HG03045 (cell line): ENCODE measurements around the gene PRDM15.

Experiments used
- ATAC-seq: cut with Tn5 transposase; IDR thresholded peaks from one replicate; pipeline ENCODE4 v1.9.1; 2021; ENCODE audit warnings: mild to moderate bottlenecking, moderate library complexity; ENCODE audit not compliant: unreplicated experiment

Gene PRDM15

GRCh38 chr21:41827951-41828883 is 50.9 kb downstream of the PRDM15 start:
- ATAC-seq: no peak

DNA sequence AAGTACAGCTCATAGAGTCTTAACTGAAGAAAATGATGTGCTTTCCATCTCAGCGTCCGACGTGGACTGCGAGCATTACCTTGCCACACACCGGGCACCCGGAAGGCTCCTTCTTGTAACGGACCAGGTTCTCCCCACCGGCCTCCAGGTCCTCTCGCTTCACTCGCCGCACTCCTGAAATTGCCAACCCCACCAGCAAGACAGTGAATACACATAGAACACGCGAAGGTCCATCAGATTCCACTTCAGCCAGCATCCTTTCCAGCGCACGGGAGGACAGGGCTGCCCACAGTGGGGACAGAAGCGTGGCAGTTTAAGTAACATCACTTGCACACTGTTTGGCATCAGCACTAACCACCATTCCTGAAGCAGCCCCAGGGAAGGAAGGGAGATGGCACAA is 53.3 kb downstream of the PRDM15 start:
- ATAC-seq: no peak

DNA sequence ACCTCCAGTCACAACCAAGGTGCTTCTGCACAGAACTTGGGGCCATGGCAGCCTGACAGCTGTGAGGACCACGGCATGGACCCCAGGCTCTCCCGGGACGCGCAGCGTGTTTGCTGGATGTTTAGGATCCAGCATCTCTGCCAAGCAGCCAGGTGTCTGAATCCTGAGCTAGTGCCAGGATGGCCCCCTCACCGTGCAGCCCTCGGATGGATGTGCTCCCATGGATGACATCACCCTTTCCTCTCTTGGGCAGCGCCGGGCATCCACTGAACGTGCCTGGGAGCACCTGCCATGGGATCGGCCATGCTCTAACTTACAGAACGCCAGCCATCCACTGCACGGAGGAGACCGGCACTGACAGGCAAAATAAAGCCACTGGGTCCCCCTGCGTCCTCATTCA is 53.9 kb downstream of the PRDM15 start:
- no peak for ATAC-seq

- no peak for ATAC-seq
Measured at GRCh38 chr21:41824466-41825207, 54.5 kb downstream of the PRDM15 start.

- no peak for ATAC-seq
Measured at GRCh38 chr21:41823906-41824305, 55.2 kb downstream of the PRDM15 start.

- no peak for ATAC-seq
Measured at GRCh38 chr21:41823166-41823565, 56.0 kb downstream of the PRDM15 start.

- ATAC-seq: no peak
Measured at GRCh38 chr21:41821756-41822431, 57.2 kb downstream of the PRDM15 start.

- ATAC-seq: no peak
Measured at GRCh38 chr21:41821081-41821755, 57.9 kb downstream of the PRDM15 start.

GRCh38 chr21:41820384-41821080 is 58.6 kb downstream of the PRDM15 start:
- no peak for ATAC-seq

DNA sequence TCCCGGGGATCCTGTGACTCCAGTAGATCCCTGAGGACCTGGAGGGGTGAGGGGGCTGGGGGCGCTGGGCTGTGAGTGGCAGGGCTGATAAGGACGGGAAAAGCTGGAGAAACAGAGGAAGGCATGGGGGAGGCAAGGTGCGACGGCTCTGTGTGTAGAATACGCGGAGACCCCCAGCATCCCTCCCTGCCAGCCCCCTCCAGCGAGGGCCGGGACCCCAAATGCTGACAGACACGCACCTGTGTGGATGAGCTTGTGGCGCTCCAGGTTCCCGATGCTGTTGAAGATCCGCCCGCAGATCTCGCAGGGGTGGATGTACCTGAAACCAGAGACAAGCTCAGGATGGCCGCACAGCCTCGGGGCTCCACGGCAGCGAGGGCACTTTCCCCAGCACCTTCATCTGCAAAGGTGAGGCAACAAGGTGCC is 59.3 kb downstream of the PRDM15 start:
- no peak for ATAC-seq

- no peak for ATAC-seq
Measured at GRCh38 chr21:41819236-41819855, 59.8 kb downstream of the PRDM15 start.

DNA sequence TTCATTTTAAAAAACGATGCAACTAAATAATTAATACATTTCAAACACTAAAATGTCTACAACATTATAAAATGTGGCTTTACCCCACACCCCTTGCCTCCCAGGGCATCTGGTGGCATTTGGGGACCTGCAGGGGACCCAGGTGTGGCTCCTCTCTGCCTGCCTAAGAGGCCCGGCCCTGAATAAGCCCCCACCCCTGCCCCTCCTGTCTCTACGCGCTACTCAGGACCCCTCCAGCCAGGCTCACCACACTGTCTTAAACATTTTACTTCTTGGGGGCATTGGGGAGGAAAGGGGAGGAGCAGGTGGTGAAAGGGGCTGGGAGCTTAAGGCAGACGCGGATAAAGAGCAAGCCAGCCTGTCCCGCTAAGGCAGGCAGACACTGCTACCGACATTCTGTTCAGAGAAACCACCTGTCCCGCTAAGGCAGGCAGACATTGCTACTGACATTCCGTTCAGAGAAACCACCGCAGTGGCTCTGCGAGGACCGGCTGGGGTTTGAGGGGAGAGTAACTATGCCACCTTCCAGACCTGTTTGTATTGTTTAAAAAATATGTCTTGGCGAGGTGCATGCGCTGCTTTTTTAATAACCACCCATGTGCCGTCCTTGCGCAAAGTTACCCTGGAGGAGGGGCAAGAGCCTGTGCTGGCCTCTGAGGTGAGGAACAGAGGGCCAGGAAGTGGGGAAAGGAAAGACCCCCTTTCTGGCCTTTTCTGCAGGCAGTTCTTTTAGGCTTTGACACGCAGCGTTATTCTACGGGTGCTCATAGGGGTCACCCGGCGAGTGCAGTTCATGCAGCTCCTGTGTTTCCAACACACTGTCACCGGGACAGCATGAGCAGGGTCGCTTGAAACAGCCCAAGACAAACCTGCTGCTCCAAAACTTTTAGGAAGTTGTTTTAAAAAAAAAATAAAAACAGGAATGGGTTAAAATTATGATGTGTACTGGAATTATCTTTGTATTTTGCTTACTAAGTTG is 61.0 kb downstream of the PRDM15 start:
- no peak for ATAC-seq

DNA sequence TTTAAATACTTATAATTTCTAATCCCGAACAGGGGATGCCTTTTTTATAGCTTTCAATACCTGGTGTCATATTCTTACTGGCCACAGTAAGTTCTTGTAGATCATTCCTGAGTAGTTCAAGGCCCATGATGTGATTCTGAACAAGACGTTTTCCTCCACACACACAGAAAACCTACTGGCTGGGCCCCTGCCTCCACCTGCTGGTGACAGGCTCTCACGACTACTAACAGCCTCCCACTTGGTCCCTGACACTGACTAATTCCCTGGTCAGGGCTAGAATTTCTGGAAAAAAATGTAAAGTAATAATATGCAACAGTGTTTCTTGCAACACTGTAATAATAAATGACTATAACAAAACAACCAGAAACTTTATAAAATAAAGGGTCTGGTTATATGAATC is 61.9 kb downstream of the PRDM15 start:
- ATAC-seq: no peak

DNA sequence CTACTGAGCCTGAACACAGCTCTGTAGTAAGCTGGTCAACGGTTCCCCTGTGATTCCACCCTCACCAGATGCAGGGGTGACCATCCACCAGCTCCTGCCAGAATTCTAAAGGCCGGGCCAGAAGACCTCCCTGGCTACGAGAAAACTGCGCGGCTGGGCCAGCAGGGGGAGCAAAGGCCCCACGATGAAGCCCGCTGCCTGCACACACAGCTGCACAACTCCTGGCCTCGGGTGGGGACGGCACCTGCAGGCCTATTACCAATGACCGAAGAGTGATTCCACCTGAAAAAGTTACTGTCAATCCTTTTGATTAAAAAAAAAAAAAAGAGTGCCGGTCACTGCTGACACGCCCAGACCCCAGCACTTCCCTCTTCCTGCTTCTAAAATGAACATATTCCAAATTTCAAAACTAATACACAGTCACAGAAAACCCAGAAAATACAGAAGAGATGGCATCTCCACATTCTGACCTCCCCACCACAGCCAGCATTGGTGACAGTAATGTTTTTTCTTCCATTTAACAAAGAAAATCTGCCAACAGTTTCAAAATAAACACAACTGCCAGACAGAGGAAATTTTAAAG is 62.5 kb downstream of the PRDM15 start:
- ATAC-seq: peak; percentile 54

DNA sequence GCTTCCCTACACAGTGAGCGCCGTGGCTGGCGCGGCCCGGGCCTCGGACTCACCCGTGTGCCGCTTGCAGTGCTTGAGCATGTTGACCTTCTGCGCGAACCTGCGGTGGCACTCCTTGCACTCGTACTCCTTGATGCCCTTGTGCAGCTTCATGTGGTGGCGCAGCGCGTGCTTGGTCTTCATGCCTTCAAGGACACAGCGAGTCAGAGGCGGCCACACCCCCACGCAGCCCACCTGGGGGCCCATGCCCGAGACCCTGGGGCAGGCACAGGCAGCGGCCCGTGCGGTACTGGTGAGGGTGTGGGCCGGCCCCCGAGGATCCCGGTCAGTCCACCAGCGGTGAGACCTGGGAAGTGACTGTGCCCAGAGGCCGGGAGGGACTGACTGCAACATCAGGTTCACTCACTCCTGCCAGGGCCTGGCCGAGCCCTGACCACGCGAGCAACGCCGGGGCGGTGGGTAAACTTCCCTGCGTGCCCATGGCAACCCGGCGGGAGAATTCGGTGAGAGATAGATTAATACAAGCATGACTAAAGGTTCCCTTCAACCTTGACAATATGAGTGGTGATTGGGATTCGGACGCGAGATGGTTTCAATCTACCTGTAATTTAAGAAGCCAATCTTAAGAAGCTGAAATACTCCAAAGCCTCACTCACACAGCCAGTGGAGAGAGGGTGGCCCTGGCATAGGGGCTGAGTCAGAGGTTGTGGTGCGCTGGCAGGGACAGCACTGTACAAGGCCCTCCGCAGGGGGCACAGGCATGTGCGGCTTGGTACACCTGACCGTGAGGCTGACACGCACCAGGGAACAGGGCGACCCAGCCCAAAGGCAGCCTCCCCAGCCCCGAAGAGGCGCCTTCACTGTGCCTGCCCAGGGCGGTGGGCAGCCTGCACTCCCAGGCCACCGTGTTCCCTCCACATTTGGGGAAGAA is 63.2 kb downstream of the PRDM15 start:
- peak; percentile 13 for ATAC-seq

DNA sequence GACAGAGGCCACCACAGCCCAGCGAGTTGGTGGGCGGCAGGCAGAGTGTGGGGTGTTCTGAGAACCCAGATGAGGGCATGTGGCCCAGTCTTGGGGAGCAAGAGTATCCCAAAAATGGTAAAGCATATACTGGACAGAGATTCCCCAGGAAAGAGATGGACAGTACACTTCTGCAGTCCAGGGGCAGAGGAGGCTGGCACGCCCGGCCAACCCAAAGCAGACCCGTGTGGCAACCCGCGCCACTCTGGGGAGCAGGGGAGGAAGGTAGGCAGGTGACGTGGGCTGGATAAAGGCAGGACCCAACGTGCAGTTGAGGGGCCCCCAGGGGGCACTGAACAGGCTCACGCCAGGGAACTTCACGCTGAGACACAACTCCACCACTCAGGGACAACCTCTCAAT is 65.9 kb downstream of the PRDM15 start:
- no peak for ATAC-seq

DNA sequence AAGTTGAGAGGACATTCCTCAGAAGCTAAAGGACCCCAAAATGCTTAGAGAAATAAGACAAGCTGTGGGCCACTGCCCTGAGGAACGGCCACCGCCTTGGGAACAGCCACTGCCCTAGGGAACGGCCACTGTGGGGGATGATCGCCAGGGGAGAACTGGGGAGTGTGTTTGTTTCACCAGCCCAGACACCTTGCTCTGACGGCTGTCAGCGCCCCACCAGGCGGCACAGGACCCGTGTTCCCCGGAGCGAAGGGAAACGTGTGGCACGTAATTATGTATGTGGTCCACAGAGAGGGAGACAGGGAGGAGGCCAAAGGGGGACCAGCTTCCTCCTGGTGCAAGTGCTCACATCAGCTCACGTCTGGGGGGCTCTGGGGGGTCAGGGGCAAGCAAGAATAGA is 66.5 kb downstream of the PRDM15 start:
- ATAC-seq: no peak
